SKM-1 (cell line): ENCODE data around the gene IGSF1.

Experiments used
- DNase-seq: peaks from one replicate; lab custom pipeline; 2025; ENCODE audit not compliant: unreplicated experiment; lab: John Stamatoyannopoulos, UW

Gene IGSF1, protein sequence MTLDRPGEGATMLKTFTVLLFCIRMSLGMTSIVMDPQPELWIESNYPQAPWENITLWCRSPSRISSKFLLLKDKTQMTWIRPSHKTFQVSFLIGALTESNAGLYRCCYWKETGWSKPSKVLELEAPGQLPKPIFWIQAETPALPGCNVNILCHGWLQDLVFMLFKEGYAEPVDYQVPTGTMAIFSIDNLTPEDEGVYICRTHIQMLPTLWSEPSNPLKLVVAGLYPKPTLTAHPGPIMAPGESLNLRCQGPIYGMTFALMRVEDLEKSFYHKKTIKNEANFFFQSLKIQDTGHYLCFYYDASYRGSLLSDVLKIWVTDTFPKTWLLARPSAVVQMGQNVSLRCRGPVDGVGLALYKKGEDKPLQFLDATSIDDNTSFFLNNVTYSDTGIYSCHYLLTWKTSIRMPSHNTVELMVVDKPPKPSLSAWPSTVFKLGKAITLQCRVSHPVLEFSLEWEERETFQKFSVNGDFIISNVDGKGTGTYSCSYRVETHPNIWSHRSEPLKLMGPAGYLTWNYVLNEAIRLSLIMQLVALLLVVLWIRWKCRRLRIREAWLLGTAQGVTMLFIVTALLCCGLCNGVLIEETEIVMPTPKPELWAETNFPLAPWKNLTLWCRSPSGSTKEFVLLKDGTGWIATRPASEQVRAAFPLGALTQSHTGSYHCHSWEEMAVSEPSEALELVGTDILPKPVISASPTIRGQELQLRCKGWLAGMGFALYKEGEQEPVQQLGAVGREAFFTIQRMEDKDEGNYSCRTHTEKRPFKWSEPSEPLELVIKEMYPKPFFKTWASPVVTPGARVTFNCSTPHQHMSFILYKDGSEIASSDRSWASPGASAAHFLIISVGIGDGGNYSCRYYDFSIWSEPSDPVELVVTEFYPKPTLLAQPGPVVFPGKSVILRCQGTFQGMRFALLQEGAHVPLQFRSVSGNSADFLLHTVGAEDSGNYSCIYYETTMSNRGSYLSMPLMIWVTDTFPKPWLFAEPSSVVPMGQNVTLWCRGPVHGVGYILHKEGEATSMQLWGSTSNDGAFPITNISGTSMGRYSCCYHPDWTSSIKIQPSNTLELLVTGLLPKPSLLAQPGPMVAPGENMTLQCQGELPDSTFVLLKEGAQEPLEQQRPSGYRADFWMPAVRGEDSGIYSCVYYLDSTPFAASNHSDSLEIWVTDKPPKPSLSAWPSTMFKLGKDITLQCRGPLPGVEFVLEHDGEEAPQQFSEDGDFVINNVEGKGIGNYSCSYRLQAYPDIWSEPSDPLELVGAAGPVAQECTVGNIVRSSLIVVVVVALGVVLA (N-terminal part only)

DNA sequence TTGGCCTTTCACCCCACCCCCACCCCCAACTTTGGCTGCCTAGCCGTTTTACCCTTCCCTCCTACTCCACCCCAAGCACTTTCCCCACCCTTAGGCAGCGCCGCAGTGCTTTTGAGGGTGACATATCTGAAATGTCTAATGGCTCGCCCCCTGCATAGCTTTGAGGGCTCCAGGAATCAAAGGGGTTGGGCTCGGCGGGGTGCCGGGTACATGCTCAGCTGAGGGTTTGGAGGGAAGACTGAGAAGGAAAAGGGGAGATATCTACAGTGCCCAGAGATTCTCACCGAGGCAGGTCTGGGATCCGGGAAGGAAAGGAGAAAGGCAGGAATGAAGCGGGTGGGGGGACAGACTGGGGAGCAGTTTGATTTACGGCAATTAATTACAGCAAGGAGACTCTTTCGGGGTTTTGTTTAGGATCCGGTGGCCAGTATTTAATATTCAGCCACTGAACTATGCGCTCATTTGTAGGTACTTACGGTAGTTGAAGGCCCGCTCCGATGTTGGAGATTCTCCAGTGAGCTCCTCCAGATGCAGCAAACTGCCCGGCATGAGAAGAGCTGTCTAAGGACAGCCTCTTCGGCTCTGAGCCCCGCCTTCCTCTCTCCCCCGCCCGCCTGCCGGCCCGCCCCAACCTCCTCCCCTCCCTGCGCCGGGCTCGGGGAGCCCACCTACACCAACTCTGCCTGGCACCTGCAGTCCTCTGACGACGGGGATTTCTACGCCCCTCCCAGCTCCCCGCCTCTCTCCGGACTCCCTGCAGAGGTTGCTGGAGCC, at the start of gene IGSF1:
Gene IGSF1 (minus strand): TSS at position 569 of the 774 bp plus-strand sequence. CDS start 2,632 bp downstream, outside the sequence.
- DNase-seq = no peak

DNA sequence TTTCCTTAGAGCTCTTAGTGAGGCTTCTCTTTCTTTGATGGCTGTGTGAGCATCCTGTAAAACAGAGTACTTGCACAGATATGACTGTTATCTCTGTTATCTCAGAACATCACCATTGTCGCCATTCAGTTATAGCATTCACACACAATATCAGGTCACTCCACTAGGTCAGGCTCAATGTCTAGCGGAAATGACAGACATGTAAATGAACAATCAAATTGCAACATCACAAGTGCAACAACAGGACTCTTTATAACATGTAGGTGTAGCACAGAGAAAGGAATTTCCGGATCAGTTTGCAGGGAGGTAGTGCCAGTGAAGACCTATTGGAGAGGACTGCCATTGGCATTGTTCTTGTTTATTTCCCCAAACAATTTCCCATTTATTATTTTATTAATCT, 43.2 kb upstream of the IGSF1 start:
- no peak for DNase-seq

DNA sequence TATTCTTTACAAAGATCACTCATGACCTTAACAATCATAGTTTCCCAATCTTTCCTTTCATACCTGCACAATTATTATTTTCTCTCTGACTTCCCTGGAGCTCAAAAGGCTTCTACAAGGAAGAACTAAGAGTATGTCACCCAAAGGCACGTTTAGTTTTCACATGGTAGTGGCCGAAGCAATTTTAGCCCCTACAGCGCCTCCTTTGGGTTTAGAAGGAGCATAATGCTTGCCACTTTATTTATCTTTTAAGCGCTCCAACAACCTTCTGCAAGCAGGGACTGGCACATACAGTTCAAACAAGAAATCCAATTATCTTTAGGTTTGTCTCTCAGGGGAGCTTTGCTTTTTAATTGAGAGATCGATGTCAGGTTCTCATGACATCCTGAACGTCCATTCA, 42.0 kb upstream of the IGSF1 start:
- no peak for DNase-seq

DNA sequence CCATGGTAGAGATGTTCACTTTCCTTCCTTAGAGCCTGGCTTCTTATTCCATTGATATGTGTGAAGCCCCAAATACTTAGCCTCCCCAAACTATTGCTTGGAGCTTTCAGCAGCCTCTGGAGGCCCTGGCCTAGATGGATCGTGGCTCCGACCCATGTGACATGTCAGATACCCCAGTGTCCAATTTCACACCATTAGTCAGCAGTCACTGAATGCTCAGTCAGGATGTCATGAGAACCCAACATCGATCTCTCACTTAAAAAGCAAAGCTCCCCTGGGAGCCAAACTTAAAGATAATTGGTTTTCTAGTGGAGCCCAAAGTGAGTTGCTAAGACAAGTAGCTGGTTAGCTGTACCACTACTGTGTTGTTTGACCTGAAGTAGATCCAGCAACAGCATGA, 41.6 kb upstream of the IGSF1 start:
- no peak for DNase-seq

DNA sequence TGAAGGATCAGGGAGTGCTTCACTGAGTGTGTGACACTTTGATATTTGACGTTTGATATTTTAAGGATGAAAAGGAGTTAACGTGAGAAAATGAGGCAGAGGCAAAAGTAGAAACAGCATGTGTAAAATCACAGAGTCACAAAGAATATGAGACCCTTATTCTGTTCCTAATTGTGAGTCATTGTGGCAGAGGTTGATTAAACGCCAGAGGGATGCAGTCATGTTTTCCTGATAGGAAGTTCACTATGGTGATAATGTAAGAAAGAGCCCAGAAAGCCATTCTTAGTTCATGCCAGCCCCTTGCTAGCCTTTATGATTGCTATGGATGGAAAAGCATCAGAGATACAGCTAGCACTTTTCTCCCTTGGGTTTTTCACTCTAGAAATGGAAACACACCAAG, 33.5 kb upstream of the IGSF1 start:
- no peak for DNase-seq

DNA sequence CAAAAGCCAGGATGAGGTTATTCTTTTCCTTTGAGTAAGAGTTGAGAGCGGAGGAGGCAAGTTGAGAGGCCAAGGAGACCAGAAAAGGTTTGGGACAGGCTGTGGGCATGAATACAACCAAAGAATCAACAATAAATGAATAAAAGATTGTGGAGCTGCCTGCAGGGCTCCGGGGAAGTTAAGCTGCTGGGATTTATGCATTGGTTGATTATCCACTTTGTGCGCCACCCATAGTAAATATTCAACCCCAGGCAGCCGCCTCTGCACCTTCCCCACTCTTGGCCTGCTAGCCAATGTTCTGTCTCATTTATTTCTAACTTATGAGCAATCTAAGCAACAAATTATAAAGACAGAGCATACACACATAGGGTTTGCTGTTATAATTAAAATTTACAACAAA, 28.2 kb upstream of the IGSF1 start:
- DNase-seq = no peak

DNA sequence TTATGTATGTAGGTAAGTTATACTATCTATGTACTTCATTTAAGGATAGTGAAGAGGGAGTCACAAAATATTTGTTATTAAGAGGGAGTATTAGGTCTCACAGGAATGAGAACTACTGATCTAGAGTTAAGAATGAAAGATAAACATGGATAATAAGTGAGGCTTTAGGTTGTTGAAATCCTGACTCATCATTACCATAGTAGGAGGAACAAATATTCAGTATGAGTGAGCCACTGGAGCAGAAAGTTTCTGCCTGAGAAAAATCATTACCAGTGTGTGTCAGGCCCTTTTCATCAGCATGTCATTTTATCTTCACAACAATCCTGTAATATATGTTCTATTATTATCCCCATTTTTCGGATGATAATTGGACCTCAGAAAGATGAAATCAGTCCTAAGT, 27.2 kb upstream of the IGSF1 start:
- no peak for DNase-seq

DNA sequence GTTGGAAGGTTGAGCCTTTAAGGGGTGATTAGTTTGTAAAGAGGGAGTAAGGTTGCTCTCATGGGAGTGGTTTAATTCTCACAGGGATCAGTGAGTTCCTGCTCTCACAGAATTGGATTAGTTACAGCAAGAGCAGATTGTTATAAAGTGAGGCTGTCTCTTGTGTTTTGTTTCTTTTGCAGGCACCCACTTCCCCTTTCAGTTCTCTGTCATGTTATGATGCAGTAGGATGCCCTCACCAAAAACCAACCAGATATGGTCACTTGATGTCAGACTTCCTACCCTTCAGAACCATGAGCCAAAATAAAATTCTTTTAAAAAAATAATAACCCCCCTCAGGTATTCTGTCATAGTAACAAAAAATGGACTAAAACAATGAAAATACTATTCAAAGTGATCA, 19.9 kb upstream of the IGSF1 start:
- no peak for DNase-seq

DNA sequence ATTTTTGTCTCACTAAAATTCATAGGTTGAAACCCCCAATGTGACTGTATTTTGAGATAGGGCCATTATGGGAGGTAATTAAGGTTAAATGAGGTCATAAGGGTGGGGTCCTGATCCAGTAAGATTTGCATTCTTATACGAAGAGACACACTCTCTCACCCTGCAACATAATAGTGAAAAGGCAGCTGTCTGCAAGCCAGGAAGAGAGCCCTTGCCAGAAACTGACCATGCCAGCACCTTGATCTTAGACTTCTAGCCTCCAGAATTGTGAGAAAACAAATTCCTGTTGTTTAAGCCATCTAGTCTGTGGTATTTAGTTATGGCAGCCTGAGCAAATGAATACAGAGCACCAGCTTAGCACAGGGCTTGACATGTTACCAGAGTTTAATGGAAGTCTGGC, 17.5 kb upstream of the IGSF1 start:
- DNase-seq = no peak

DNA sequence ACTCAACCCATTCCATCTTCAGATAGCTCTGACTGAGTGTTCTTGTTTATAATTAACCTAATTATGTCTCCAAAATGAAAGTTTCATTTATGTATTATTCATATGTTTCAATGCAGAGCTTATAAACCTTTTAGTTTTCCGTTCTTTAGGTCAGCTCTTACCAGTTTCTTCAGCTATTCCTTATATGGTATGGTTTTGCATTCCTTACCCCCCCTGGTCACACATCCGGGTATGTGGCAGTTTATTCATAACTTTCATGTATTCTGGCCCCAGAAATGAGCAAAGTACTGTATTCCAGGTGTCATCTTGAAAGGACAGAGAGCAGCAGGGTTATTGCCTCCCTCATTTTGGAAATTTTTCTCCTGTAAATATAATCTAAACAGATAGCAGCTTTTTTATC, 16.8 kb upstream of the IGSF1 start:
- no peak for DNase-seq

DNA sequence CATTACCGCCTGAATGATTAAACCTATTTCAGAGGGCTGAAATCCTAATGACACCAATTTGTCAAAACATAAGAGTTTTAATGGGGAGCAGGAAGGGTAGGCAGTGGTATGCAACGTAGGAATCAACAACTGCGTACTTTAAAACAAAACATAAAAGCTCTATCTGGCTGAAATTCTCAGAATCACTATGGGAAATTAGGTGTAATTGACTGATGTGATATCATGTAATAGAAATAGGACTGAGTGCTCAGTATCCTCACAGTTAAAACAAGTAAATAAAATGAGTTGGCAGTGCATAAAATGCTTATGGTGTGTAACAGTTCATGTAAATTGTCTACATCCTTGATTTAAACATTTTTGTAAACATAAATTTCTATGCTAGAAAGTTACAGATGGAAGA, 13.6 kb upstream of the IGSF1 start:
- DNase-seq = no peak

DNA sequence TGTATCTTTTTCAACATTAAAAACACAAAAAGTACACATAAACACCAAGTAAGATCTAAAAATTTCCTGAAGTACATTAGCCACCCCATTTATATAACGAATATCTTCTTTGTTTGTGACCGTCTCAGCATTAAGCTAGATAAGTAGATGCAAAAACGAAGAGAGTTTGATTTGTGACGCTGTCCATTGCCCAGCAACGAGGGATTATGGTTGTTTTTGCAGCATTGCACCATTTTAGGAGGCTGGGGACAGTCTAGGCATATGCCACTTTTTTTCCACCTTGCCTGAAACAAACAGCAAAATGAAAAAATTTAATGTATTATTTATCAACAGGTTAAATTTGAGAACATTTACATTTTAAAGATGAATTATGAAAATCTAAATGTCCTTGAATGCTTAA, 12.0 kb upstream of the IGSF1 start:
- DNase-seq = no peak

DNA sequence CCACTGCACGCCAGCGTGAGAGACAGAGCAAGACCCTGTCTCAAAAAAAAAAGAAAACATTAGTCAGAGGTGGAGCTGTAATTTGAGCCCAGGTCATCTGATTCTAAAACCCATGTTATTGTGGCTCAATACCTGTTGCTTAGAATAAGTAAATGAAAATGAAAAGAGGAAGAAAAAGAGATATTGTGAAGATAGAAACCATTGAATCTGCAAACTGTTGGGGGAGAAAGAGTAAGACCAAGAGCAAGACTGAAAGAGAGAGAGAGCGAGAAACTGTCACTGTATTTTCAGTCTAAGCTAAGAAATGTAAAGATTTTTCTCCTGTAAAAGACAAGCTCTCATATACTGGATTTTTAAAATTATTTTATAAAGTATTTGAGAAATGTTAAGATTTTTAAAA, 9.7 kb upstream of the IGSF1 start:
- no peak for DNase-seq

DNA sequence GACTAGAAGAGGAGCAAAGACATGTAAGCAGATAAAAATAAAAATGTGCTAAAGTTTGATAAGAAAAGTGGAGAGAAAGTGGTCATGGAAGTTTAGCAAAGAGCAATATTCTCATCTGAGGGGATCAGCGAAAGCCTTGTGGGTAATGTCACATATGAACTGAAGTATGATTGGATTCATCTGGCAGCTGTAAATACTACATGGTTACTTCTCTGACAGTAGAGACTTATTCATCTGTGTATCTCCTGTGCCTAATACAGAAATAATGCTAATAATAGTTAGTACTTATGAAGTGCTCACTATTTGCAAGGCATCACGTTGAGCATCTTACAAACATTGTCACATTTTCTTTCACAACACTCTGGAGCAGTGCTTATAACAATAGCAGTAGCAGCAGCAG, 8.9 kb upstream of the IGSF1 start:
- no peak for DNase-seq

DNA sequence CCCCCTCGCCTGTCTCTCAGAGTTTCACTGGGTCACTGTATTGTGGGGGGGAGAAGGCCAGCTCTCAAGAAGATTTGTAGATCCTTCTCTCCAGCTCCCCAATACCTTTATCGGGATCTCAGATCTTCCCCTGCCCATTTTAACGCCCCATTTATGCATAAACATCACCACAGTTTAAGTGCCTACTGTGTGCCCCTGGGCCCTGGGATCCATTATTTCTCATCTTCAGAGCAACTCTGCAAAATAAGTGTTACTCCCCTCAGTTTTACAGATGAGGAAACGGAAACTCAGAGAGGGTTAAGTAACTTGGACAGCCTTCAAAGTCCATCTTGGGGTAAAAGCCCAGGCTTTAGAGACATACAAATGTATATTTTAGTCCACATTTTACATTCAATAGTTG, 421 bp upstream of the IGSF1 start:
- no peak for DNase-seq

DNA sequence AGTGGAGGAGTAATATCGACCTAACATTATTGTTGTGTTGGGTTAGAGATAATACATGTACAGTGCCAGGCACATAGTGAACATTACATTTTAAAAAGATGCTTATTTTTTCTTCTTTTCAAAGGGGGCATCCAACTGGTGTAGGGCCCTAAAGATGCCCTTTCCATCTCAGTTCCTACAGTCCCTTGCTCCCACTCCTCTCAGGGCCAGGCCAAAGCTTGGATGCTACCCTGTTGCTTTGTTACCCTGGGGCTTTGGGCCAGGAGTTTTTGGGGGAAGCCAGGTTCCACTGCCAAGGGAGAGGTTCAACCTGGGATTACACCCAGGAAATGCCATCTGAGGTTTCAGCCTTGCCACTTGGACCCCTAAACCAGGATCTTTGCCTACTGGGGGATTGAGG, 918 bp downstream of the IGSF1 start:
- no peak for DNase-seq

DNA sequence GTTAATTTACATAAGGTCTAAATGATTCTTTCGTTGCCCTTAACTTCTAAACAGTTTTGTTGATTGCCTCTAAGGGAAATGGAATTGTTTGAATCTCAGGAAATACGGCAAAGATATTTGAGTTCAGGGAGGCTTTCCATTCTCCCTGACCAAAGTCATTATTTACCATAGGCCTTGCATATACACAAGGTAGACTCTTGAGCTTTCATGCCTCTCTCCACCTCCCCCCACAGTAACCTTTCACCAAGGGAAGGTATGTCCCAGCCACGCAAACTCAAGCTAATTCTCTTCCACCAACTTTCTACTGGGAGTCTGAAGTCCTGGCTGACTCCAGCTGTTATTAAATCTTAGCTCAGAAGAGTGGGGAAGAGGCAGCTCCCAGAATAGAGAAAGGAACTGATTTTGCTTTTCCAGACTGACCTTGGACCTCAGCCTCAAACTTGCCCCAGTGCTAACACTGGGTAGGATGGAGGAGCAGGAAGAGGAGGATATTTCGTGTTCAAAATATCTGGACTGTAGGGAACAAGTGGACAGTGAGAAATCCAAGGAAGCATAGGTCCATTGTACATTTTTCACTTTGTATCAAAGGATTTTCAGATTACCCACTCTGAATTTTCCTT, 1.4 kb downstream of the IGSF1 start:
- DNase-seq = no peak

DNA sequence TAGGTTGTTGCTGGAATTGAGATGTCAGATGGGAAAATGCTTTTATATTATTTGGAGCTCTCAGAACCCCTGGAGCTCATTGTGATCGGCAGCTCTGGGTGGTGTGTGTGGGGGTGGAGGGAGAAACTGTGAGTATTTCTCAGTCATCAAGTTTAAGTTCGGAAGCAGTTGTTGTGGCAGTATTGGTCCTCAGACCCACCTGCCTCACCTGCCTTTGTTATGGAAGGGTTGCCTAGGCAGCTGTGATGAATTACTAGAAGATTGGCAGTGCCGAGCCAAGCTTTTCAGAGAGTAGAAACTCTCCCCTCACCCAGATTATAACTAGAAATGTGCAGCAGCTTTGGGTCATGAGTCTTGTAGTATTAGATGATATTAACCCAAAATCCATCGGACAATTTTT, 9.5 kb downstream of the IGSF1 start:
- DNase-seq = no peak

DNA sequence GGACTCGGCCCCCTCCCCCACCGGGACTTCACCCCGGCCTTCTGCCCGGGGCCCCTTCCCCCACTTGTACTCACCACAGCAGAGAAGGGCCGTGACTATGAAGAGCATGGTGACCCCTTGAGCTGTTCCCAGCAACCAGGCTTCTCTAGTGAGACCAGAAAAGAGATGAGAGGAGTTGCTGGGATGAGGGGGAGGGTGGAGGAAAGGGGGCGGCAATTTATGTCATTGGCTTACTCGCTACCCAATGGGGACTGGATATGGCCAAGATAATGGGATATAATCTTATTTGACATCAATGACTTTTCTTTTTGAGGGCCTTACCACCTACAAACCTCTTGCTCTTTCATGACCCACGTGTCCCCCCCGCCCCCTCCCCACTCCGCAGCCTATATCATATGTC, 9.9 kb downstream of the IGSF1 start:
- no peak for DNase-seq

DNA sequence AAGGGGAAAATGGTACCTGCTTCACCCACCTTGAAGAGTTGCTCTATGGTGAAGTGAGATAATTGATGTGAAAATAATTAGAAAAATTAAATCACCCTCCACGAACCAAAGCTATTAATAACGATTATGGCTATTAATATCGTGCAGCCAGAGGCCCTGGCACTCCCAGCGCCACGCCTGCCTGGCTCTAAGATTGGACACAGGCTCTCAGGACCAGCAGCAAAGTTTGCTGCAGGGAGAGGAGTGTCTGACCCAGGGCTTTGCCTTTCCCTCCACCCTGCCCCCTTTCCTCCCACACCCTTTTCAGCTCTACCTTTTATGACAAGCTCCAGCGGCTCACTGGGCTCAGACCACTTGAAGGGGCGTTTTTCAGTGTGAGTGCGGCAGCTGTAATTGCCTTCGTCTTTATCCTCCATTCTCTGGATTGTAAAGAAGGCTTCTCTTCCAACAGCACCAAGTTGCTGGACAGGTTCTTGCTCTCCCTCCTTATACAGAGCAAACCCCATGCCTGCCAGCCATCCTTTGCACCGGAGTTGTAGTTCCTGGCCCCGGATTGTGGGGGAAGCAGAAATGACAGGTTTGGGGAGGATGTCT, 11.5 kb downstream of the IGSF1 start:
- DNase-seq = no peak
